Spleen (tissue), 11 donors: ENCODE measurements around the gene UGT8. TPM values are rescaled to one million over a fixed set of nuclear protein-coding genes. Genes with fewer than 3 reads are reported as not detected.
"Not testable (repeated sequence)": the region's sequence is repeated elsewhere in the genome, so short reads cannot be mapped to it uniquely, and the experiment has no call there.

ENCODE experiments used
- DNase-seq: peaks from one replicate; pipeline ENCODE4 v3.0.0-alpha.2; 2020
- H3K27ac ChIP-seq, 8 donors: fragments of 200-600 bp; sonication (generic) in 7 of 8; 1 replicate in 4 of 8; 2 replicates in 4 of 8; pipeline versions ENCODE4 v1.5.0 to v1.8.0; 2016 to 2021; ENCODE audit warnings: inconsistent platforms in 4 of 8, mild to moderate bottlenecking in 4 of 8, moderate library complexity in 1 of 8
- H3K27me3 ChIP-seq, 7 donors: fragments of 200-600 bp; sonication (generic) in 6 of 7; replicated peaks in 1 of 7; 1 replicate in 4 of 7; 2 replicates in 3 of 7; pipeline versions ENCODE4 v1.5.0 to v1.8.0; 2016 to 2021; ENCODE audit warnings: inconsistent platforms in 3 of 7, mild to moderate bottlenecking in 1 of 7
- H3K36me3 ChIP-seq, 6 donors: fragments of 200-600 bp; sonication (generic) in 5 of 6; 1 replicate in 4 of 6; 2 replicates in 2 of 6; pipeline versions ENCODE4 v1.5.0 to v1.8.0; 2016 to 2021; ENCODE audit warnings: inconsistent platforms in 2 of 6
- H3K4me1 ChIP-seq, 6 donors: fragments of 200-600 bp; sonication (generic) in 5 of 6; 1 replicate in 3 of 6; 2 replicates in 3 of 6; pipeline versions ENCODE4 v1.5.0 to v1.8.0; 2016 to 2021; ENCODE audit warnings: inconsistent platforms in 3 of 6
- H3K4me3 ChIP-seq, 8 donors: fragments of 200-600 bp; sonication (generic) in 7 of 8; 1 replicate in 4 of 8; 2 replicates in 4 of 8; pipeline versions ENCODE4 v1.5.0 to v1.8.0; 2016 to 2021; ENCODE audit warnings: inconsistent platforms in 4 of 8, mild to moderate bottlenecking in 4 of 8, moderate library complexity in 2 of 8
- H3K9me3 ChIP-seq, 8 donors: fragments of 200-600 bp; sonication (generic) in 7 of 8; 1 replicate in 4 of 8; 2 replicates in 4 of 8; pipeline versions ENCODE4 v1.5.0 to v1.8.0; 2016 to 2021; ENCODE audit warnings: inconsistent platforms in 4 of 8
- CTCF ChIP-seq, 11 experiments: fragments of 200-600 bp in 7 of 11; fragments of 450-650 bp in 4 of 11; sonication (generic) in 4 of 11; IDR thresholded peaks in 8 of 11; conservative IDR thresholded peaks in 3 of 11; 1 replicate in 7 of 11; 2 replicates in 4 of 11; pipeline versions ENCODE4 v1.4.0 to v1.8.0; 2016 to 2021; ENCODE audit warnings: antibody characterized with exemption in 11 of 11, inconsistent platforms in 4 of 11, mild to moderate bottlenecking in 1 of 11
- POLR2A ChIP-seq, 3 donors: fragments of 450-650 bp; IDR thresholded peaks; one replicate each; pipeline ENCODE4 v1.5.1; 2017; ENCODE audit warnings: antibody characterized with exemption in 3 of 3, mild to moderate bottlenecking in 1 of 3
- POLR2AphosphoS5 ChIP-seq, 3 donors: sonication (generic); formaldehyde crosslinking; IDR thresholded peaks; one replicate each; pipeline ENCODE4 v1.5.1; 2017; ENCODE audit warnings: antibody characterized with exemption in 3 of 3
- WGBS, 5 donors: extraction: QIAGEN DNeasy Blood & Tissue Kit in 3 of 5; methylation state at CpG; one replicate each; pipeline versions ENCODE4 v1.1.5 to v1.1.7; 2013 to 2018; 5-methylcytosine and 5-hydroxymethylcytosine counted together
- intact Hi-C: fragments of 100-400 bp; cut with DNase I; formaldehyde crosslinking; loops from one replicate; pipeline ENCODE4 v1.15.0; 2023; ENCODE audit warnings: low total_unique reads
- polyA plus RNA-seq, 3 donors: library from polyadenylated mRNA; stranded (reverse); fragments of 200-250 nt; gene quantifications; one replicate each; pipeline ENCODE4 v1.2.1, GENCODE V29; 2013
- total RNA-seq, 7 donors: library from RNA; depleted of rRNA in 3 of 7; stranded (reverse); fragments of >200 nt in 3 of 7; fragmentation: NEBNext Ultra II Directional in 4 of 7; extraction: Animal tissue kit (Norgen Biotek cat#: 25700) in 4 of 7; gene quantifications; one replicate each; pipeline versions ENCODE4 v1.1.0 to v1.2.1, GENCODE V29; 2016 to 2021
- donor health status: healthy with polysubstance abuse.
- donor health status: DM: no; HTN: no; CAD: no; lungs with moderate emphysema.
- donor health status: DM: no; HTN: no; CAD: no.
- donor health status: Bipolar disorder and iron deficiency.
- donor health status: healthy.
- donor health status: DM: no; HTN: no; CAD: no.
- donor health status: DM: yes; HTN: yes; CAD: no.

Gene UGT8
- total and polyA plus RNA-seq, 10 donors, result 2.1 to 7.0 (median 6.5) TPM

- Histone ChIP-seq H3K4me3 (no peak overlapping the region), H3K36me3 (no peaks in the 10 kb centered on the region), H3K27me3 (no peaks in the 10 kb centered on the region), H3K27ac (no peak overlapping the region), H3K9me3 (peaks cover 0 to 23% (median 12%) of the 10 kb centered on the region in 8 donors), H3K4me1 (no peaks in the 10 kb centered on the region)
- 83 to 96% (median 88%) methylated on average over 1 of the region's 1 CpG for WGBS, 5 donors
- intact Hi-C loops, result no loop called here
- no peak for DNase-seq
- TF ChIP-seq POLR2A (IDR thresholded peaks at IDR 0.05) (no peak), CTCF (IDR thresholded peaks at IDR 0.05 in 8 of 11, conservative IDR thresholded peaks at IDR 0.05 in 3 of 11) (no peak)
Measured at GRCh38 chr4:114582621-114583020, 16.0 kb upstream of the UGT8 start.

- WGBS, 5 donors, result 57 to 72% (median 67%) methylated on average over 6 of the region's 6 CpGs
- H3K4me1 ChIP-seq, result no peaks in the 10 kb centered on the region
- no peak overlapping the region for H3K4me3 ChIP-seq
- DNase-seq, result no peak
- no peaks in the 10 kb centered on the region for H3K9me3 ChIP-seq
- H3K36me3 ChIP-seq, result no peaks in the 10 kb centered on the region
- intact Hi-C loops, result no loop called here
- H3K27me3 ChIP-seq, result no peaks in the 10 kb centered on the region
- H3K27ac ChIP-seq, result no peak overlapping the region
- TF ChIP-seq CTCF (IDR thresholded peaks at IDR 0.05 in 8 of 11, conservative IDR thresholded peaks at IDR 0.05 in 3 of 11) (no peak), POLR2AphosphoS5 (IDR thresholded peaks at IDR 0.05) (no peak), POLR2A (IDR thresholded peaks at IDR 0.05) (no peak)
Measured at GRCh38 chr4:114588305-114588704, 10.3 kb upstream of the UGT8 start.

- WGBS, 5 donors, result 73 to 90% (median 86%) methylated on average over 1 of the region's 1 CpG
Measured at GRCh38 chr4:114590360-114590759, 8.2 kb upstream of the UGT8 start.

GRCh38 chr4:114593526-114593925, 5.1 kb upstream of the UGT8 start:
- intact Hi-C loops, result no loop called here
- H3K4me3 ChIP-seq, result no peak overlapping the region
- no peak overlapping the region for H3K27ac ChIP-seq
- H3K27me3 ChIP-seq, result peaks cover 0 to 28% (median 9%) of the 10 kb centered on the region in 7 donors
- peaks cover 0 to 9% (median 7%) of the 10 kb centered on the region in 6 donors for H3K4me1 ChIP-seq
- TF ChIP-seq POLR2AphosphoS5 (IDR thresholded peaks at IDR 0.05), result no peak
- no peak for TF ChIP-seq CTCF (IDR thresholded peaks at IDR 0.05 in 8 of 11, conservative IDR thresholded peaks at IDR 0.05 in 3 of 11)
- no peak for TF ChIP-seq POLR2A (IDR thresholded peaks at IDR 0.05)
- H3K36me3 ChIP-seq, result no peaks in the 10 kb centered on the region
- WGBS, 5 donors, result 81 to 86% (median 85%) methylated on average over 8 of the region's 8 CpGs
- no peaks in the 10 kb centered on the region for H3K9me3 ChIP-seq
- no peak for DNase-seq

More at GRCh38 chr4:114590360-114590759, 8.2 kb upstream of the UGT8 start:
- H3K27ac ChIP-seq, H3K27me3 ChIP-seq, H3K4me3 ChIP-seq, H3K4me1 ChIP-seq, intact Hi-C loops, H3K9me3 ChIP-seq, DNase-seq, H3K36me3 ChIP-seq: not testable (repeated sequence)

GRCh38 chr4:114595207-114595606, 3.4 kb upstream of the UGT8 start:
- Histone ChIP-seq H3K36me3 (no peaks in the 10 kb centered on the region), H3K4me3 (no peak overlapping the region), H3K27me3 (peaks cover 0 to 45% (median 26%) of the 10 kb centered on the region in 7 donors), H3K9me3 (no peaks in the 10 kb centered on the region), H3K27ac (no peak overlapping the region), H3K4me1 (peaks cover 0 to 26% (median 22%) of the 10 kb centered on the region in 6 donors)
- intact Hi-C loops, result no loop called here
- WGBS, 5 donors, result 74 to 94% (median 86%) methylated on average over 11 of the region's 11 CpGs
- no peak for TF ChIP-seq POLR2A (IDR thresholded peaks at IDR 0.05)
- no peak for TF ChIP-seq POLR2AphosphoS5 (IDR thresholded peaks at IDR 0.05)
- TF ChIP-seq CTCF (IDR thresholded peaks at IDR 0.05 in 8 of 11, conservative IDR thresholded peaks at IDR 0.05 in 3 of 11), result no peak
- no peak for DNase-seq
